H9 (cell line): ENCODE data around the gene TACC2. TPM values are rescaled to one million over a fixed set of nuclear protein-coding genes. Genes with fewer than 3 reads are reported as not detected.

Source experiments
- DNase-seq: peaks from one replicate; pipeline ENCODE4 v3.0.0-alpha.2; 2017
- H2AFZ ChIP-seq: one replicate; pipeline ENCODE4 v1.6.1; 2013; ENCODE audit warnings: mild to moderate bottlenecking, low read length, control low read depth, moderate library complexity
- H2AK5ac ChIP-seq: 2 replicates; pipeline ENCODE4 v1.6.1; 2013; ENCODE audit warnings: low read length, control low read depth, mixed read lengths; ENCODE audit not compliant: insufficient read length
- H2BK120ac ChIP-seq: one replicate; pipeline ENCODE4 v1.6.1; 2013; ENCODE audit warnings: low read depth, mild to moderate bottlenecking, low read length, control low read depth, inconsistent platforms; ENCODE audit not compliant: poor library complexity, severe bottlenecking
- H2BK12ac ChIP-seq: 2 replicates; pipeline ENCODE4 v1.6.1; 2013; ENCODE audit warnings: low read length, control low read depth, mixed read lengths, low read depth; ENCODE audit not compliant: insufficient read length
- H2BK15ac ChIP-seq: 2 replicates; pipeline ENCODE4 v1.6.1; 2013; ENCODE audit warnings: low read depth, low read length, control low read depth
- H2BK20ac ChIP-seq: one replicate; pipeline ENCODE4 v1.6.1; 2013; ENCODE audit warnings: low read depth, mild to moderate bottlenecking, low read length, control low read depth, inconsistent platforms; ENCODE audit not compliant: poor library complexity, severe bottlenecking
- H2BK5ac ChIP-seq: 2 replicates; pipeline ENCODE4 v1.6.1; 2013; ENCODE audit warnings: low read length, control low read depth, mixed read lengths; ENCODE audit not compliant: insufficient read length
- H3K14ac ChIP-seq: 2 replicates; pipeline ENCODE4 v1.6.1; 2013; ENCODE audit warnings: low read length, control low read depth; ENCODE audit not compliant: insufficient read depth
- H3K18ac ChIP-seq: 2 replicates; pipeline ENCODE4 v1.6.1; 2013; ENCODE audit warnings: low read depth, mild to moderate bottlenecking, mixed read lengths, low read length, control low read depth; ENCODE audit not compliant: insufficient read length
- H3K23ac ChIP-seq: 2 replicates; pipeline ENCODE4 v1.6.1; 2013; ENCODE audit warnings: low read length, control low read depth, mixed read lengths, low read depth; ENCODE audit not compliant: insufficient read length
- H3K23me2 ChIP-seq: 2 replicates; pipeline ENCODE4 v1.6.1; 2013; ENCODE audit warnings: low read depth, mild to moderate bottlenecking, mixed read lengths, low read length, control low read depth; ENCODE audit not compliant: insufficient read length, poor library complexity, severe bottlenecking
- H3K27ac ChIP-seq: 2 replicates; pipeline ENCODE4 v1.5.1; 2013; ENCODE audit warnings: low read length, control low read depth, mixed read lengths, low read depth; ENCODE audit not compliant: insufficient read length
- H3K27me3 ChIP-seq: 2 replicates; pipeline ENCODE4 v1.6.1; 2013; ENCODE audit warnings: low read length, control low read depth, inconsistent platforms; ENCODE audit not compliant: insufficient read depth
- H3K4ac ChIP-seq: 2 replicates; pipeline ENCODE4 v1.6.1; 2013; ENCODE audit warnings: low read depth, mild to moderate bottlenecking, control low read depth, inconsistent platforms, low read length, moderate library complexity
- H3K4me1 ChIP-seq: 2 replicates; pipeline ENCODE4 v1.6.1; 2013; ENCODE audit warnings: low read length, control low read depth, inconsistent platforms; ENCODE audit not compliant: insufficient read depth
- H3K4me2 ChIP-seq: 2 replicates; pipeline ENCODE4 v1.6.1; 2013; ENCODE audit warnings: low read length, control low read depth, mixed read lengths; ENCODE audit not compliant: insufficient read length, insufficient read depth
- H3K56ac ChIP-seq: 2 replicates; pipeline ENCODE4 v1.6.1; 2013; ENCODE audit warnings: low read depth, mild to moderate bottlenecking, mixed read lengths, low read length, control low read depth; ENCODE audit not compliant: insufficient read length
- H3K79me1 ChIP-seq: 2 replicates; pipeline ENCODE4 v1.6.1; 2013; ENCODE audit warnings: low read depth, mild to moderate bottlenecking, moderate library complexity, low read length, control low read depth, inconsistent platforms; ENCODE audit not compliant: insufficient read depth, poor library complexity, severe bottlenecking
- H3K79me2 ChIP-seq: 2 replicates; pipeline ENCODE4 v1.6.1; 2013; ENCODE audit warnings: low read length, control low read depth, inconsistent platforms; ENCODE audit not compliant: insufficient read depth
- H3K9ac ChIP-seq: 2 replicates; pipeline ENCODE4 v1.6.1; 2013; ENCODE audit warnings: low read length, control low read depth, mixed read lengths; ENCODE audit not compliant: insufficient read length; ENCODE audit errors: extremely low read depth
- H3K9me3 ChIP-seq: one replicate; pipeline ENCODE4 v1.6.1; 2013; ENCODE audit warnings: low read depth, low read length, inconsistent platforms; ENCODE audit not compliant: control insufficient read depth
- H3T11ph ChIP-seq: one replicate; pipeline ENCODE4 v1.6.1; 2013; ENCODE audit warnings: mild to moderate bottlenecking, low read length, control low read depth, inconsistent platforms
- H4K20me1 ChIP-seq: one replicate; pipeline ENCODE4 v1.6.1; 2013; ENCODE audit not compliant: control insufficient read depth, insufficient read length, insufficient read depth
- H4K5ac ChIP-seq: 2 replicates; pipeline ENCODE4 v1.6.1; 2013; ENCODE audit warnings: low read depth, mild to moderate bottlenecking, mixed read lengths, low read length, control low read depth; ENCODE audit not compliant: insufficient read length
- H4K8ac ChIP-seq: replicated peaks from 2 replicates; pipeline ENCODE4 v1.6.1; 2013; ENCODE audit warnings: low read length, control low read depth, mixed read lengths, low read depth; ENCODE audit not compliant: insufficient read length
- H4K91ac ChIP-seq: 2 replicates; pipeline ENCODE4 v1.6.1; 2013; ENCODE audit warnings: low read depth, mild to moderate bottlenecking, moderate library complexity, mixed read lengths, low read length, control low read depth; ENCODE audit not compliant: insufficient read length
- H3K27ac Mint-ChIP-seq, 3 experiments: 2 replicates in 2 of 3; 3 replicates in 1 of 3; pipeline ENCODE4 v1.8.0; 2020 to 2021; ENCODE audit warnings: mixed read lengths in 3 of 3, mild to moderate bottlenecking in 1 of 3, moderate library complexity in 1 of 3
- H3K27me3 Mint-ChIP-seq: 2 replicates; pipeline ENCODE4 v1.8.0; 2021; ENCODE audit warnings: low read depth, mild to moderate bottlenecking, moderate library complexity, mixed read lengths
- H3K36me3 Mint-ChIP-seq, 3 experiments: 2 replicates in 2 of 3; 3 replicates in 1 of 3; pipeline ENCODE4 v1.8.0; 2020 to 2021; ENCODE audit warnings: low read depth in 3 of 3, mixed read lengths in 3 of 3; ENCODE audit not compliant: insufficient read depth in 1 of 3
- H3K4me1 Mint-ChIP-seq, 2 experiments: 2 replicates each; pipeline ENCODE4 v1.8.0; 2020; ENCODE audit warnings: mixed read lengths in 2 of 2
- H3K4me3 Mint-ChIP-seq, 2 experiments: 2 replicates in 1 of 2; 3 replicates in 1 of 2; pipeline ENCODE4 v1.8.0; 2020 to 2021; ENCODE audit warnings: mild to moderate bottlenecking in 2 of 2, mixed read lengths in 2 of 2, moderate library complexity in 1 of 2
- H3K9me3 Mint-ChIP-seq, 2 experiments: 2 replicates in 1 of 2; 3 replicates in 1 of 2; pipeline ENCODE4 v1.8.0; 2020; ENCODE audit warnings: mild to moderate bottlenecking in 2 of 2, mixed read lengths in 2 of 2, moderate library complexity in 1 of 2
- CTCF ChIP-seq: fragments of 200-600 bp; sonication (generic); conservative IDR thresholded peaks from 3 replicates; pipeline ENCODE4 v1.8.0; 2021; ENCODE audit warnings: antibody characterized with exemption, mild to moderate bottlenecking
- WGBS: extraction: QIAGEN DNeasy Blood & Tissue Kit; methylation state at CpG from one replicate; pipeline ENCODE4 v1.1.7; 2013; ENCODE audit warnings: missing lambda C conversion rate, low lambda C conversion rate, mixed read lengths; ENCODE audit not compliant: insufficient read length; ENCODE audit errors: extremely low coverage; 5-methylcytosine and 5-hydroxymethylcytosine counted together
- total RNA-seq: library from RNA; stranded (reverse); gene quantifications from 2 replicates; pipeline ENCODE4 v1.2.1, GENCODE V29; 2021

The TACC2 gene
- total RNA-seq, 1 experiment from 2014 or later, result 58.1 TPM

- Histone ChIP-seq H3K18ac (no peak overlapping the region), H3K27me3 (no peaks in the 10 kb centered on the region), H3K4me1 (no peaks in the 10 kb centered on the region), H3K79me2 (no peaks in the 10 kb centered on the region), H2AK5ac (no peak overlapping the region), H2BK5ac (no peak overlapping the region), H3K4me2 (no peak overlapping the region), H3K23ac (no peak overlapping the region), H2BK20ac (no peak overlapping the region), H2BK12ac (no peak overlapping the region), H3K56ac (no peak overlapping the region), H4K20me1 (no peaks in the 10 kb centered on the region), H4K8ac (no peak overlapping the region), H3K79me1 (no peaks in the 10 kb centered on the region), H3K9ac (no peak overlapping the region), H3K9me3 (no peaks in the 10 kb centered on the region), H3K27ac (no peak overlapping the region), H4K5ac (no peak overlapping the region), H2BK120ac (no peak overlapping the region), H2BK15ac (no peak overlapping the region), H3K23me2 (no peaks in the 10 kb centered on the region), H4K91ac (no peak overlapping the region), H2AFZ (no peak overlapping the region), H3T11ph (no peak overlapping the region), H3K14ac (no peak overlapping the region), H3K4ac (no peak overlapping the region)
- Mint-ChIP-seq H3K4me3 (no peak overlapping the region), H3K4me1 (peaks cover 0 to 3% of the 10 kb centered on the region in 2 experiments; a peak in 2 of 4 replicates), H3K9me3 (no peaks in the 10 kb centered on the region), H3K27me3 (no peaks in the 10 kb centered on the region), H3K36me3 (no peaks in the 10 kb centered on the region; a peak in 2 of 7 replicates), H3K27ac (no peak overlapping the region)
- no peak for TF ChIP-seq CTCF
- no CpG with 5 or more reads among the region's 10 CpGs for WGBS
- DNase-seq, result no peak
Measured at GRCh38 chr10:122273966-122274545, 285.1 kb downstream of the TACC2 start.
